PC-3 (cell line): ENCODE measurements around the gene CEP95. TPM values are rescaled to one million over a fixed set of nuclear protein-coding genes. Genes with fewer than 3 reads are reported as not detected.

Experiments used
- ATAC-seq: fragments of 200-7000 bp; cut with Tn5 transposase; 2 replicates; pipeline ENCODE4 v1.9.1; 2020; ENCODE audit warnings: mild to moderate bottlenecking, moderate library complexity
- BruUV-seq: library from RNA; stranded (reverse); fragments of 400-500 nt; replicated peaks from 2 replicates; lab custom pipeline; 2021; lab: Mats Ljungman, UMichigan
- CTCF ChIA-PET: fragments of 300-600 bp; sonication (Branson Sonifier 250); formaldehyde crosslinking; loops from one replicate; lab custom pipeline; 2022; ENCODE audit warnings: antibody characterized with exemption; lab: Charles Lee
- POLR2A ChIA-PET: fragments of 300-600 bp; sonication (Branson Sonifier 250); formaldehyde crosslinking; loops from one replicate; lab custom pipeline; 2022; ENCODE audit warnings: antibody characterized with exemption; ENCODE audit not compliant: unreplicated experiment; lab: Charles Lee
- DNase-seq: peaks from one replicate; pipeline ENCODE4 v3.0.0-alpha.2; 2015
- H2AFZ ChIP-seq: fragments of 300-600 bp; sonication (generic); 2 replicates; pipeline ENCODE4 v1.6.0; 2016; ENCODE audit warnings: antibody characterized with exemption, low read length
- H3F3A ChIP-seq: fragments of 300-600 bp; sonication (generic); one replicate; pipeline ENCODE4 v1.6.0; 2017; ENCODE audit warnings: antibody characterized with exemption, low read length, control low read depth, mild to moderate bottlenecking; ENCODE audit not compliant: unreplicated experiment
- H3K27ac ChIP-seq: fragments of 300-600 bp; sonication (generic); 2 replicates; pipeline ENCODE4 v1.5.1; 2016; ENCODE audit warnings: mild to moderate bottlenecking, low read length
- H3K27me3 ChIP-seq: fragments of 300-600 bp; sonication (generic); 2 replicates; pipeline ENCODE4 v1.6.1; 2016; ENCODE audit warnings: low read length, mixed read lengths
- H3K36me3 ChIP-seq: fragments of 300-600 bp; sonication (generic); 2 replicates; pipeline ENCODE4 v1.6.1; 2016; ENCODE audit warnings: low read depth, mixed run types, low read length, mixed read lengths
- H3K4me1 ChIP-seq: fragments of 300-600 bp; sonication (generic); 2 replicates; pipeline ENCODE4 v1.5.1; 2016; ENCODE audit warnings: low read length; ENCODE audit not compliant: insufficient read depth
- H3K4me2 ChIP-seq: fragments of 300-600 bp; sonication (generic); 2 replicates; pipeline ENCODE4 v1.6.0; 2016; ENCODE audit warnings: low read length
- H3K4me3 ChIP-seq: fragments of 300-600 bp; sonication (generic); 2 replicates; pipeline ENCODE4 v1.5.1; 2016; ENCODE audit warnings: mild to moderate bottlenecking, low read length, mixed read lengths
- H3K79me2 ChIP-seq: fragments of 300-600 bp; sonication (generic); 2 replicates; pipeline ENCODE4 v1.6.1; 2017; ENCODE audit warnings: low read length, mixed read lengths
- H3K9ac ChIP-seq: fragments of 300-600 bp; sonication (generic); 2 replicates; pipeline ENCODE4 v1.6.0; 2016; ENCODE audit warnings: mild to moderate bottlenecking, low read length
- H3K9me2 ChIP-seq: fragments of 300-600 bp; sonication (generic); replicated peaks from 2 replicates; pipeline ENCODE4 v1.6.1; 2016; ENCODE audit warnings: mixed run types, low read length, mixed read lengths
- H3K9me3 ChIP-seq: fragments of 300-600 bp; sonication (generic); 2 replicates; pipeline ENCODE4 v1.6.1; 2016; ENCODE audit warnings: low read length, mixed read lengths
- H4K20me1 ChIP-seq: fragments of 300-600 bp; sonication (generic); 2 replicates; pipeline ENCODE4 v1.6.1; 2016; ENCODE audit warnings: low read length, mixed read lengths
- CTCF ChIP-seq: fragments of 300-600 bp; sonication (generic); conservative IDR thresholded peaks from 2 replicates; pipeline ENCODE4 v1.5.1; 2017; ENCODE audit warnings: antibody characterized with exemption, low read depth, mild to moderate bottlenecking, low read length
- EZH2 ChIP-seq: fragments of 300-600 bp; sonication (generic); IDR thresholded peaks from one replicate; pipeline ENCODE4 v1.6.1; 2017; ENCODE audit warnings: antibody characterized with exemption, mild to moderate bottlenecking, low read length; ENCODE audit not compliant: unreplicated experiment
- EZH2phosphoT487 ChIP-seq: fragments of 300-600 bp; sonication (generic); IDR thresholded peaks from 2 replicates; pipeline ENCODE4 v1.6.1; 2018; ENCODE audit warnings: mild to moderate bottlenecking, antibody characterized with exemption, low read length, borderline replicate concordance
- intact Hi-C: fragments of 100-400 bp; cut with micrococcal nuclease; formaldehyde crosslinking; loops from 2 replicates; pipeline ENCODE4 v1.9.0; 2023
- total RNA-seq: library from RNA; depleted of rRNA; stranded (reverse); fragments of >200 nt; gene quantifications from 2 replicates; pipeline ENCODE4 v1.2.3, GENCODE V29; 2014

CEP95 gene
- total RNA-seq, 1 experiment from 2014 or later = 32.4 TPM

- POLR2A ChIA-PET = interaction anchor here (0.6 kb wide), 1 partner anchor 15 kb away, joined by 6 read pairs; no protein-coding TSS in a partner anchor
- Histone ChIP-seq H3K79me2 (no peaks in the 10 kb centered on the region), H3K4me2 (no peak overlapping the region), H3K9me3 (no peaks in the 10 kb centered on the region), H2AFZ (no peak overlapping the region), H3K36me3 (peaks cover 81% of the 10 kb centered on the region), H3K4me3 (no peak overlapping the region), H3K27me3 (no peaks in the 10 kb centered on the region), H3K27ac (no peak overlapping the region), H3K4me1 (no peaks in the 10 kb centered on the region), H4K20me1 (0 out of 2 replicates have a peak, but pooled peaks cover 4% of the 10 kb centered on the region), H3K9me2 (no peaks in the 10 kb centered on the region), H3K9ac (no peak overlapping the region), H3F3A (peaks cover 4% of the 10 kb centered on the region)
- DNase-seq (no peak), ATAC-seq (no peak)
- CTCF ChIA-PET = no interaction called here
- no TSS peak for BruUV-seq
- intact Hi-C loops = loop anchor here (10.0 kb wide), 1 partner anchor 58 kb away; no protein-coding TSS in a partner anchor
- TF ChIP-seq EZH2 (no peak), EZH2phosphoT487 (no peak), CTCF (no peak)
Observed at GRCh38 chr17:64546716-64547115, 39.9 kb downstream of the CEP95 start.

- Histone ChIP-seq H3K79me2 (no peaks in the 10 kb centered on the region), H3K9me3 (no peaks in the 10 kb centered on the region), H3K9me2 (no peaks in the 10 kb centered on the region), H3K4me2 (no peak overlapping the region), H3K36me3 (peaks cover 82% of the 10 kb centered on the region), H3F3A (peaks cover 4% of the 10 kb centered on the region), H4K20me1 (0 out of 2 replicates have a peak, but pooled peaks cover 4% of the 10 kb centered on the region), H3K4me1 (no peaks in the 10 kb centered on the region), H3K4me3 (no peak overlapping the region), H3K27me3 (no peaks in the 10 kb centered on the region), H2AFZ (no peak overlapping the region), H3K27ac (no peak overlapping the region), H3K9ac (no peak overlapping the region)
- TF ChIP-seq CTCF (no peak), EZH2phosphoT487 (no peak), EZH2 (no peak)
- intact Hi-C loops = loop anchor here (10.0 kb wide), 1 partner anchor 57 kb away; no protein-coding TSS in a partner anchor
- DNase-seq (no peak), ATAC-seq (no peak)
- BruUV-seq = no TSS peak
- CTCF ChIA-PET = interaction anchor here (0.6 kb wide), 1 partner anchor 8 kb away, joined by 3 read pairs; no protein-coding TSS in a partner anchor
- POLR2A ChIA-PET = interaction anchor here (0.6 kb wide), 1 partner anchor 15 kb away, joined by 6 read pairs; no protein-coding TSS in a partner anchor
Observed at GRCh38 chr17:64547319-64547718, 40.5 kb downstream of the CEP95 start.

- H3K27ac ChIP-seq = no peak overlapping the region
- H3K9ac ChIP-seq = no peak overlapping the region
- H2AFZ ChIP-seq = no peak overlapping the region
- no peaks in the 10 kb centered on the region for H4K20me1 ChIP-seq
- no peaks in the 10 kb centered on the region for H3K27me3 ChIP-seq
- CTCF ChIA-PET = no interaction called here
- no TSS peak for BruUV-seq
- H3K4me1 ChIP-seq = no peaks in the 10 kb centered on the region
- no peak overlapping the region for H3K4me2 ChIP-seq
- H3K79me2 ChIP-seq = no peaks in the 10 kb centered on the region
- ATAC-seq = no peak
- H3K4me3 ChIP-seq = no peak overlapping the region
- intact Hi-C loops = no loop called here
- peaks cover 75% of the 10 kb centered on the region for H3K36me3 ChIP-seq
- no peak for TF ChIP-seq EZH2phosphoT487
- TF ChIP-seq CTCF = no peak
- TF ChIP-seq EZH2 = no peak
- H3K9me2 ChIP-seq = no peaks in the 10 kb centered on the region
- peaks cover 4% of the 10 kb centered on the region for H3F3A ChIP-seq
- no peak for DNase-seq
- POLR2A ChIA-PET = no interaction called here
- H3K9me3 ChIP-seq = no peaks in the 10 kb centered on the region
Observed at GRCh38 chr17:64551461-64551860, 44.7 kb downstream of the CEP95 start.
